Endometrial microvascular endothelial cells (primary cell): Measurements from ENCODE around the gene ZNF563. TPM values are rescaled to one million over a fixed set of nuclear protein-coding genes. Genes with fewer than 3 reads are reported as not detected.
"Not testable (repeated sequence)": the region's sequence is repeated elsewhere in the genome, so short reads cannot be mapped to it uniquely, and the experiment has no call there.

Experiments used
- in situ Hi-C: cut with HindIII; loops from 2 replicates; pipeline ENCODE4 v1.10.0; 2017; ENCODE audit warnings: low sequenced_read_pairs, low pct_unique_long_range_greater_than_20kb; ENCODE audit errors: inconsistent ontology term
- total RNA-seq: library from RNA; depleted of rRNA; stranded (reverse); fragments of >200 nt; gene quantifications from one replicate; pipeline ENCODE4 v1.2.3, GENCODE V29; 2015; ENCODE audit errors: inconsistent ontology term

ZNF563 gene
- not detected for total RNA-seq

- in situ Hi-C loops: no loop called here
Observed at GRCh38 chr19:12333162-12334159, at the start of gene ZNF563. TSS of gene ZNF563 (minus strand) at chr19:12333633. CDS start at chr19:12333482, 151 bp downstream.

- in situ Hi-C loops: no loop called here
Observed at GRCh38 chr19:12380444-12380737, 47.0 kb upstream of the ZNF563 start.

- in situ Hi-C loops: no loop called here
Observed at GRCh38 chr19:12379732-12380443, 46.5 kb upstream of the ZNF563 start.

GRCh38 chr19:12374026-12374425 lies 40.6 kb upstream of the ZNF563 start:
- in situ Hi-C loops: no loop called here

- in situ Hi-C loops: no loop called here
Observed at GRCh38 chr19:12365236-12366162, 32.1 kb upstream of the ZNF563 start, which contains the start of gene ZNF442. TSS of gene ZNF442 (minus strand) at chr19:12365683. CDS start at chr19:12363631, 2,052 bp downstream.

GRCh38 chr19:12364391-12365235 lies 31.2 kb upstream of the ZNF563 start:
- in situ Hi-C loops: no loop called here

GRCh38 chr19:12362236-12362635 lies 28.8 kb upstream of the ZNF563 start:
- in situ Hi-C loops: not testable (repeated sequence)

- in situ Hi-C loops: no loop called here
Observed at GRCh38 chr19:12353375-12353774, 19.9 kb upstream of the ZNF563 start.

- in situ Hi-C loops: no loop called here
Observed at GRCh38 chr19:12350890-12351197, 17.4 kb upstream of the ZNF563 start.

- in situ Hi-C loops: no loop called here
Observed at GRCh38 chr19:12350185-12350889, 16.9 kb upstream of the ZNF563 start.

- in situ Hi-C loops: no loop called here
Observed at GRCh38 chr19:12346896-12347295, 13.5 kb upstream of the ZNF563 start.

- in situ Hi-C loops: no loop called here
Observed at GRCh38 chr19:12345197-12345596, 11.8 kb upstream of the ZNF563 start.

GRCh38 chr19:12331211-12331941 lies 2.1 kb downstream of the ZNF563 start:
- in situ Hi-C loops: no loop called here

GRCh38 chr19:12330340-12330739 lies 3.1 kb downstream of the ZNF563 start:
- in situ Hi-C loops: no loop called here

- in situ Hi-C loops: no loop called here
Observed at GRCh38 chr19:12325690-12326089, 7.7 kb downstream of the ZNF563 start.

GRCh38 chr19:12318782-12319413 lies 14.5 kb downstream of the ZNF563 start:
- in situ Hi-C loops: no loop called here

GRCh38 chr19:12314553-12314952 lies 18.9 kb downstream of the ZNF563 start:
- in situ Hi-C loops: no loop called here
